GM18909 (cell line): ENCODE measurements around the gene COA1.
"Not testable (repeated sequence)": the region's sequence is repeated elsewhere in the genome, so short reads cannot be mapped to it uniquely, and the experiment has no call there.

ENCODE experiments used
- ATAC-seq: cut with Tn5 transposase; IDR thresholded peaks from one replicate; pipeline ENCODE4 v1.9.1; 2021; ENCODE audit warnings: mild to moderate bottlenecking; ENCODE audit not compliant: unreplicated experiment, poor library complexity

The COA1 gene

GRCh38 chr7:43731494-43731893 lies 2.2 kb upstream of the COA1 start:
- not testable (repeated sequence) for ATAC-seq

- ATAC-seq = peak; percentile 7
Observed at GRCh38 chr7:43729924-43730248, 563 bp upstream of the COA1 start.

GRCh38 chr7:43727494-43727893 lies 1.8 kb downstream of the COA1 start:
- no peak for ATAC-seq

GRCh38 chr7:43727003-43727402 lies 2.3 kb downstream of the COA1 start:
- no peak for ATAC-seq

- no peak for ATAC-seq
Observed at GRCh38 chr7:43726466-43726865, 2.9 kb downstream of the COA1 start.

GRCh38 chr7:43725251-43725650 lies 4.1 kb downstream of the COA1 start:
- no peak for ATAC-seq

- ATAC-seq = no peak
Observed at GRCh38 chr7:43723007-43723341, 6.3 kb downstream of the COA1 start.

- ATAC-seq = no peak
Observed at GRCh38 chr7:43721193-43721806, 8.0 kb downstream of the COA1 start.

GRCh38 chr7:43716598-43716997 lies 12.7 kb downstream of the COA1 start:
- ATAC-seq = no peak

GRCh38 chr7:43715966-43716365 lies 13.4 kb downstream of the COA1 start:
- ATAC-seq = not testable (repeated sequence)

GRCh38 chr7:43711503-43711902 lies 17.8 kb downstream of the COA1 start:
- ATAC-seq = no peak

- ATAC-seq = not testable (repeated sequence)
Observed at GRCh38 chr7:43708055-43708454, 21.3 kb downstream of the COA1 start.

GRCh38 chr7:43703573-43703972 lies 25.8 kb downstream of the COA1 start:
- ATAC-seq = no peak

- no peak for ATAC-seq
Observed at GRCh38 chr7:43702974-43703373, 26.3 kb downstream of the COA1 start.

- ATAC-seq = no peak
Observed at GRCh38 chr7:43701929-43702328, 27.4 kb downstream of the COA1 start.

GRCh38 chr7:43701500-43701854 lies 27.8 kb downstream of the COA1 start:
- no peak for ATAC-seq

- no peak for ATAC-seq
Observed at GRCh38 chr7:43700646-43701499, 28.4 kb downstream of the COA1 start.

GRCh38 chr7:43700059-43700501 lies 29.2 kb downstream of the COA1 start:
- ATAC-seq = no peak

GRCh38 chr7:43698460-43699255 lies 30.7 kb downstream of the COA1 start:
- ATAC-seq = no peak

GRCh38 chr7:43697690-43698089 lies 31.6 kb downstream of the COA1 start:
- ATAC-seq = no peak

- ATAC-seq = no peak
Observed at GRCh38 chr7:43695365-43695764, 34.0 kb downstream of the COA1 start.
